ENCODE results near the gene NOVA1.

NOVA1 gene

DNA sequence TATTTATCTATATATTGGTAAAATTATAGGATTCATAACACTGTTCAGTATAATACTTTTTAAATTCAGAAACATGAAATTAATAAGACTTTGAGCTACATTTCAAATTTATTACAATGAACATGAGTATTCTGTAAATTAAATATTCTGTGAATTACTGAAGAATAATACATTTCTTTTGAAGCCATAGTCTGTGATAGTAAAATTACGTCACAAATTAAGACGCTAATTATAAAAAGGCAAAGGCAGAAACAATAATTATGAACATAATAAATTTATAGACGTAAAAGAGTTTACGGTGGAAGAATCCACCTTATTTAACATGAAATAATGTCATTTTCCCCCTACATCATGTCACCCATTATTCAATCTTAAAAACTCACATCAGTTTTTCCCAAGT is 118.9 kb downstream of the NOVA1 start:
- DNase-seq (ENCODE audit: low read depth), result no peak
- H3K4me3 ChIP-seq (ENCODE audit: control insufficient read depth, low read depth, low read length), result no peak overlapping the region
- TF ChIP-seq CTCF (conservative IDR thresholded peaks at IDR 0.05; ENCODE audit: control insufficient read depth, insufficient read depth, low read depth, low read length), result no peak

GRCh38 chr14:26466862-26467261 is 131.0 kb downstream of the NOVA1 start:
- no peak for TF ChIP-seq CTCF (conservative IDR thresholded peaks at IDR 0.05; ENCODE audit: control insufficient read depth, insufficient read depth, low read depth, low read length)
- no peak overlapping the region for H3K4me3 ChIP-seq (ENCODE audit: control insufficient read depth, low read depth, low read length)
- DNase-seq (ENCODE audit: low read depth), result no peak

- no peak for TF ChIP-seq CTCF (conservative IDR thresholded peaks at IDR 0.05; ENCODE audit: control insufficient read depth, insufficient read depth, low read depth, low read length)
- no peak for DNase-seq (ENCODE audit: low read depth)
- H3K4me3 ChIP-seq (ENCODE audit: control insufficient read depth, low read depth, low read length), result no peak overlapping the region
Measured at GRCh38 chr14:26463136-26463535, 134.7 kb downstream of the NOVA1 start.

DNA sequence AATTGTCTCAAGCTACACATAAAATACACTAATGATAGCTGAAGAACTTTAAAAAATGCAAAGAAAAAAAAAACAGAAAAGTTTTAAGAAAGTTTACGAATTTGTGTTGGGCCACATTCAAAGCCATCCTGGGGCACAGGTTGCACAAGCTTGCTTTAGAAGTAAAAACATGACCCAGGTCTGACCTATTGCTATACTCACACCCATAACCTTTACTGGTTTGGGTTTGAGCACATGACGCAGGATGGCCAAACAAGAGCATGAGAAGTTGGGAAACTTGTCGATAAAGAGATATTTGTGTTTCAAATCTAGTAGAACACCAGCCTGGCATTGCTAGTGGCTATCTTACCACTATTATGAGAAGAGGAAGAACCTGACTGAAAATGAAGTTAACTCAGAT is 143.7 kb downstream of the NOVA1 start:
- TF ChIP-seq CTCF (conservative IDR thresholded peaks at IDR 0.05; ENCODE audit: control insufficient read depth, insufficient read depth, low read depth, low read length), result no peak
- no peak for DNase-seq (ENCODE audit: low read depth)
- no peak overlapping the region for H3K4me3 ChIP-seq (ENCODE audit: control insufficient read depth, low read depth, low read length)

DNA sequence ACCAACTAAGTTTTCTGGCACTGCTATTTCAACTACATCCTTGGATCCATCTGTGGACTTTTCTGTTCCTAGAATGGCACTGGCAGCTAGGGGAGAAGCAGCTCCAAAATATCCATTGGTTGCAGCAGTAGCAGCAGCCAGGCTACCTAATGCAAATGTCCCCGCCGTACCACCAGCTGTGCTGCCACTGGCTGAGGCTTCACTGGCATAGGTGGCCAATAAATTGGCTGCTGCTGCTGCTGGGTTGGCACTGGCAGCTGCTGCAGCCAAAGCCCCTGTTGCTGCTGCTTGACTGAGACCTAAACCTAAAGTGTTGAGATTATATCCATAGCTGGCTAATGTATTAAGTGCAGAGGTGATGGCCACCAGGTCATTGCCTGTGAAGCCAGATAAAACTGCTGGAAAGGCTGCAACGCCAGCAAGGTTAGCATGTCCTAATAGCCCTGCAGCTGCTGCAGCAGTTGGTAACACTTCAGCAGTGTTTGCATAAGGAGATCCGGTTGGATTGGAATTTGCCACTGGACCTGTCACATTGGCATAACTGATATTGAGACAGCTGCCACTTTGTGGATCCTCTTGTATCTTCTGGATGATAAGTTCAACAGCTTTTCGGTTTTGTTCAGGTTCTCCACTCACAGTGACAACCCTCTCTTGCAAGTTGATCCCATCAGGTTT is 149.5 kb downstream of the NOVA1 start:
- no peak for DNase-seq (ENCODE audit: low read depth)
- TF ChIP-seq CTCF (conservative IDR thresholded peaks at IDR 0.05; ENCODE audit: control insufficient read depth, insufficient read depth, low read depth, low read length), result no peak
- H3K4me3 ChIP-seq (ENCODE audit: control insufficient read depth, low read depth, low read length), result no peak overlapping the region

- peak; percentile 31 for DNase-seq (ENCODE audit: low read depth)
- H3K4me3 ChIP-seq (ENCODE audit: control insufficient read depth, low read depth, low read length), result no peak overlapping the region
- no peak for TF ChIP-seq CTCF (conservative IDR thresholded peaks at IDR 0.05; ENCODE audit: control insufficient read depth, insufficient read depth, low read depth, low read length)
Measured at GRCh38 chr14:26444822-26445221, 153.0 kb downstream of the NOVA1 start.

- no peak overlapping the region for H3K4me3 ChIP-seq (ENCODE audit: control insufficient read depth, low read depth, low read length)
- DNase-seq (ENCODE audit: low read depth), result no peak
- TF ChIP-seq CTCF (conservative IDR thresholded peaks at IDR 0.05; ENCODE audit: control insufficient read depth, insufficient read depth, low read depth, low read length), result no peak
Measured at GRCh38 chr14:26443654-26444053, 154.2 kb downstream of the NOVA1 start.
